SK-N-SH (cell line): ENCODE measurements around the gene HEPACAM.

Experiments used
- EZH2phosphoT487 ChIP-seq: fragments of 200-600 bp; sonication (generic); IDR thresholded peaks from 2 replicates; pipeline ENCODE4 v1.6.1; 2017; ENCODE audit warnings: low read depth, mixed run types, mild to moderate bottlenecking, antibody characterized with exemption, moderate library complexity, borderline replicate concordance
- GABPA ChIP-seq: IDR thresholded peaks from 2 replicates; pipeline ENCODE4 v1.4.0; 2012; ENCODE audit warnings: low read depth, mild to moderate bottlenecking
- JUND ChIP-seq: IDR thresholded peaks from 2 replicates; pipeline ENCODE4 v1.4.0; 2012
- NFIC ChIP-seq: IDR thresholded peaks from 2 replicates; pipeline ENCODE4 v1.4.0; 2012; ENCODE audit warnings: borderline replicate concordance
- NRF1 ChIP-seq: IDR thresholded peaks from 2 replicates; pipeline ENCODE4 v1.6.1; 2012; ENCODE audit warnings: low read depth, mild to moderate bottlenecking, low read length
- POLR2AphosphoS5 ChIP-seq: IDR thresholded peaks from 2 replicates; pipeline ENCODE4 v1.6.1; 2012; ENCODE audit warnings: low read depth, low read length
- RXRA ChIP-seq: IDR thresholded peaks from 2 replicates; pipeline ENCODE4 v1.4.0; 2012; ENCODE audit warnings: low read depth, mild to moderate bottlenecking, borderline replicate concordance
- TAF1 ChIP-seq: IDR thresholded peaks from 2 replicates; pipeline ENCODE4 v1.6.1; 2012; ENCODE audit warnings: low read depth, mild to moderate bottlenecking, low read length, moderate library complexity, borderline replicate concordance
- TF ChIP-seq, protein P1 (sequence below): fragments of 200-600 bp; sonication (generic); IDR thresholded peaks from 2 replicates; pipeline ENCODE4 v1.6.1; 2017; ENCODE audit warnings: antibody characterized with exemption, mild to moderate bottlenecking, moderate library complexity
- TF ChIP-seq, protein P2 (sequence below): fragments of 150-350 bp; IDR thresholded peaks from 2 replicates; pipeline ENCODE4 v1.6.1; 2017; ENCODE audit warnings: antibody characterized with exemption, low read length, low read depth, borderline replicate concordance
- TF ChIP-seq, protein P3 (sequence below): IDR thresholded peaks from 2 replicates; pipeline ENCODE4 v1.6.1; 2012; ENCODE audit warnings: mild to moderate bottlenecking, low read depth, low read length, moderate library complexity
- TF ChIP-seq, protein P4 (sequence below): IDR thresholded peaks from 2 replicates; pipeline ENCODE4 v1.4.0; 2012; ENCODE audit warnings: low read depth

DNA sequence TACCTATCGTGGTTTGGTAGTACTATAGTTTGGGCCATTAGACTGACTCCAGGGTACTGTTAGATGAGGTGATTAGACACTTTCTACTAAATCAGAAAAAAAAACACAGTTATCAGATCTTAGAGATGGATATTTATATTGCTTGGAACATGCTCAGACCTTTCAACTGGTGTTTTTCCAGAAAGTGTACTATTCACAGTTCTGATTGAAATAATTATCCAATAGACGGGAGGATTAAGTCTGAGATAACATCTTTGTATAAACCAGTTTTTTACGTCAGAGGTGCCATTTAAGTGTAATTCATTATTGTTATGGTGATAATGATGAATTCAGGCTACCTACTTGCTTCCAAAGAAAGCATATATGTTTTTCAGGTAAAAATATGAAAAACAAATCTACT lies 40.7 kb upstream of the HEPACAM start:
- TF ChIP-seq RXRA (no peak), TAF1 (no peak), EZH2phosphoT487 (no peak), NFIC (no peak), NRF1 (no peak), POLR2AphosphoS5 (no peak), GABPA (no peak), JUND (no peak)
- TF ChIP-seq, protein P1, sequence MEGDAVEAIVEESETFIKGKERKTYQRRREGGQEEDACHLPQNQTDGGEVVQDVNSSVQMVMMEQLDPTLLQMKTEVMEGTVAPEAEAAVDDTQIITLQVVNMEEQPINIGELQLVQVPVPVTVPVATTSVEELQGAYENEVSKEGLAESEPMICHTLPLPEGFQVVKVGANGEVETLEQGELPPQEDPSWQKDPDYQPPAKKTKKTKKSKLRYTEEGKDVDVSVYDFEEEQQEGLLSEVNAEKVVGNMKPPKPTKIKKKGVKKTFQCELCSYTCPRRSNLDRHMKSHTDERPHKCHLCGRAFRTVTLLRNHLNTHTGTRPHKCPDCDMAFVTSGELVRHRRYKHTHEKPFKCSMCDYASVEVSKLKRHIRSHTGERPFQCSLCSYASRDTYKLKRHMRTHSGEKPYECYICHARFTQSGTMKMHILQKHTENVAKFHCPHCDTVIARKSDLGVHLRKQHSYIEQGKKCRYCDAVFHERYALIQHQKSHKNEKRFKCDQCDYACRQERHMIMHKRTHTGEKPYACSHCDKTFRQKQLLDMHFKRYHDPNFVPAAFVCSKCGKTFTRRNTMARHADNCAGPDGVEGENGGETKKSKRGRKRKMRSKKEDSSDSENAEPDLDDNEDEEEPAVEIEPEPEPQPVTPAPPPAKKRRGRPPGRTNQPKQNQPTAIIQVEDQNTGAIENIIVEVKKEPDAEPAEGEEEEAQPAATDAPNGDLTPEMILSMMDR = no peak
- TF ChIP-seq, protein P2, sequence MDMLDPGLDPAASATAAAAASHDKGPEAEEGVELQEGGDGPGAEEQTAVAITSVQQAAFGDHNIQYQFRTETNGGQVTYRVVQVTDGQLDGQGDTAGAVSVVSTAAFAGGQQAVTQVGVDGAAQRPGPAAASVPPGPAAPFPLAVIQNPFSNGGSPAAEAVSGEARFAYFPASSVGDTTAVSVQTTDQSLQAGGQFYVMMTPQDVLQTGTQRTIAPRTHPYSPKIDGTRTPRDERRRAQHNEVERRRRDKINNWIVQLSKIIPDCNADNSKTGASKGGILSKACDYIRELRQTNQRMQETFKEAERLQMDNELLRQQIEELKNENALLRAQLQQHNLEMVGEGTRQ = no peak
- TF ChIP-seq, protein P3, sequence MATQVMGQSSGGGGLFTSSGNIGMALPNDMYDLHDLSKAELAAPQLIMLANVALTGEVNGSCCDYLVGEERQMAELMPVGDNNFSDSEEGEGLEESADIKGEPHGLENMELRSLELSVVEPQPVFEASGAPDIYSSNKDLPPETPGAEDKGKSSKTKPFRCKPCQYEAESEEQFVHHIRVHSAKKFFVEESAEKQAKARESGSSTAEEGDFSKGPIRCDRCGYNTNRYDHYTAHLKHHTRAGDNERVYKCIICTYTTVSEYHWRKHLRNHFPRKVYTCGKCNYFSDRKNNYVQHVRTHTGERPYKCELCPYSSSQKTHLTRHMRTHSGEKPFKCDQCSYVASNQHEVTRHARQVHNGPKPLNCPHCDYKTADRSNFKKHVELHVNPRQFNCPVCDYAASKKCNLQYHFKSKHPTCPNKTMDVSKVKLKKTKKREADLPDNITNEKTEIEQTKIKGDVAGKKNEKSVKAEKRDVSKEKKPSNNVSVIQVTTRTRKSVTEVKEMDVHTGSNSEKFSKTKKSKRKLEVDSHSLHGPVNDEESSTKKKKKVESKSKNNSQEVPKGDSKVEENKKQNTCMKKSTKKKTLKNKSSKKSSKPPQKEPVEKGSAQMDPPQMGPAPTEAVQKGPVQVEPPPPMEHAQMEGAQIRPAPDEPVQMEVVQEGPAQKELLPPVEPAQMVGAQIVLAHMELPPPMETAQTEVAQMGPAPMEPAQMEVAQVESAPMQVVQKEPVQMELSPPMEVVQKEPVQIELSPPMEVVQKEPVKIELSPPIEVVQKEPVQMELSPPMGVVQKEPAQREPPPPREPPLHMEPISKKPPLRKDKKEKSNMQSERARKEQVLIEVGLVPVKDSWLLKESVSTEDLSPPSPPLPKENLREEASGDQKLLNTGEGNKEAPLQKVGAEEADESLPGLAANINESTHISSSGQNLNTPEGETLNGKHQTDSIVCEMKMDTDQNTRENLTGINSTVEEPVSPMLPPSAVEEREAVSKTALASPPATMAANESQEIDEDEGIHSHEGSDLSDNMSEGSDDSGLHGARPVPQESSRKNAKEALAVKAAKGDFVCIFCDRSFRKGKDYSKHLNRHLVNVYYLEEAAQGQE = no peak
- TF ChIP-seq, protein P4, sequence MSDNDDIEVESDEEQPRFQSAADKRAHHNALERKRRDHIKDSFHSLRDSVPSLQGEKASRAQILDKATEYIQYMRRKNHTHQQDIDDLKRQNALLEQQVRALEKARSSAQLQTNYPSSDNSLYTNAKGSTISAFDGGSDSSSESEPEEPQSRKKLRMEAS = no peak
